ENCODE data around the gene SLC49A3.

- TF ChIP-seq EZH2 (IDR thresholded peaks at IDR 0.05; ENCODE audit: borderline replicate concordance), result no peak
- TF ChIP-seq, protein P1, sequence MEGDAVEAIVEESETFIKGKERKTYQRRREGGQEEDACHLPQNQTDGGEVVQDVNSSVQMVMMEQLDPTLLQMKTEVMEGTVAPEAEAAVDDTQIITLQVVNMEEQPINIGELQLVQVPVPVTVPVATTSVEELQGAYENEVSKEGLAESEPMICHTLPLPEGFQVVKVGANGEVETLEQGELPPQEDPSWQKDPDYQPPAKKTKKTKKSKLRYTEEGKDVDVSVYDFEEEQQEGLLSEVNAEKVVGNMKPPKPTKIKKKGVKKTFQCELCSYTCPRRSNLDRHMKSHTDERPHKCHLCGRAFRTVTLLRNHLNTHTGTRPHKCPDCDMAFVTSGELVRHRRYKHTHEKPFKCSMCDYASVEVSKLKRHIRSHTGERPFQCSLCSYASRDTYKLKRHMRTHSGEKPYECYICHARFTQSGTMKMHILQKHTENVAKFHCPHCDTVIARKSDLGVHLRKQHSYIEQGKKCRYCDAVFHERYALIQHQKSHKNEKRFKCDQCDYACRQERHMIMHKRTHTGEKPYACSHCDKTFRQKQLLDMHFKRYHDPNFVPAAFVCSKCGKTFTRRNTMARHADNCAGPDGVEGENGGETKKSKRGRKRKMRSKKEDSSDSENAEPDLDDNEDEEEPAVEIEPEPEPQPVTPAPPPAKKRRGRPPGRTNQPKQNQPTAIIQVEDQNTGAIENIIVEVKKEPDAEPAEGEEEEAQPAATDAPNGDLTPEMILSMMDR (IDR thresholded peaks at IDR 0.05; ENCODE audit: poor library complexity), result no peak
Observed at GRCh38 chr4:692771-693554, 4.0 kb upstream of the SLC49A3 start.
